ENCODE measurements around the gene ZNF892. TPM values are rescaled to one million over a fixed set of nuclear protein-coding genes. Genes with fewer than 3 reads are reported as not detected.

Gene ZNF892
- total RNA-seq: 1 to 10 TPM; 1.2 to 3.7 (median 3.0) TPM

- WGBS, 2 donors: 2% methylated on average over 59 to 62 of the region's 74 CpGs
- TF ChIP-seq POLR2A (IDR thresholded peaks at IDR 0.05): no peak
- TF ChIP-seq, protein P1, sequence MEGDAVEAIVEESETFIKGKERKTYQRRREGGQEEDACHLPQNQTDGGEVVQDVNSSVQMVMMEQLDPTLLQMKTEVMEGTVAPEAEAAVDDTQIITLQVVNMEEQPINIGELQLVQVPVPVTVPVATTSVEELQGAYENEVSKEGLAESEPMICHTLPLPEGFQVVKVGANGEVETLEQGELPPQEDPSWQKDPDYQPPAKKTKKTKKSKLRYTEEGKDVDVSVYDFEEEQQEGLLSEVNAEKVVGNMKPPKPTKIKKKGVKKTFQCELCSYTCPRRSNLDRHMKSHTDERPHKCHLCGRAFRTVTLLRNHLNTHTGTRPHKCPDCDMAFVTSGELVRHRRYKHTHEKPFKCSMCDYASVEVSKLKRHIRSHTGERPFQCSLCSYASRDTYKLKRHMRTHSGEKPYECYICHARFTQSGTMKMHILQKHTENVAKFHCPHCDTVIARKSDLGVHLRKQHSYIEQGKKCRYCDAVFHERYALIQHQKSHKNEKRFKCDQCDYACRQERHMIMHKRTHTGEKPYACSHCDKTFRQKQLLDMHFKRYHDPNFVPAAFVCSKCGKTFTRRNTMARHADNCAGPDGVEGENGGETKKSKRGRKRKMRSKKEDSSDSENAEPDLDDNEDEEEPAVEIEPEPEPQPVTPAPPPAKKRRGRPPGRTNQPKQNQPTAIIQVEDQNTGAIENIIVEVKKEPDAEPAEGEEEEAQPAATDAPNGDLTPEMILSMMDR (IDR thresholded peaks at IDR 0.05): no peak
- intact Hi-C loops (cut with DNase I; ENCODE audit: low total_unique reads): no loop called here
- DNase-seq (ENCODE audit: low spot score in 2 of 2): peak; percentile 87 to 98
- peak within 1 kb of the TSS; percentile 54 for H3K4me3 ChIP-seq (ENCODE audit: low read depth, poor library complexity, severe bottlenecking)
Measured at GRCh38 chr2:95207111-95207961, at the start of gene ZNF892. ZNF892 (plus strand) TSS chr2:95207521; CDS start chr2:95207816, 295 bp downstream.

DNA sequence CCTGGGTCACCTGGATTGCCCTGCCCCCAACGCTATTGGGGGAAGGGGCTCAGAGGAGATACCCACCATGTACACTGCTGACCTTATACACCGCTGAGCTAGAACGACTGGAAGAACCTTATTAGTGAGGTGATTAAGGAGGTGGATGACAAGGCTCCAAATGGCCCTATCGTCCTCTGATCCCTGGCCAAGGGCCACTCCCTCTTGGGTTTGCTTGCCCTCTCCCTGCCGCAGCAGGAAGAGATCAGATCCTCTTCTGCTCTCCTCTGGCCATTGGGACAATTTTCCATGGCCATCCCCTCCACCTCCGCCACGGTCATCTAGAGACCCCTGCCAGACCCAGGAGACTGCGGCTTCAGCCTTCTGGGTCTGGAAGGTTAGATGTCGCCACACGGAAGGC is 48.9 kb upstream of the ZNF892 start:
- TF ChIP-seq, protein P1 (IDR thresholded peaks at IDR 0.05): no peak
- no peak for TF ChIP-seq POLR2A (IDR thresholded peaks at IDR 0.05)
- peak overlapping the region; percentile 65 for H3K4me3 ChIP-seq (ENCODE audit: low read depth, poor library complexity, severe bottlenecking)

GRCh38 chr2:95158891-95159619 is 48.3 kb upstream of the ZNF892 start:
- DNase-seq (ENCODE audit: low spot score in 2 of 2): peak; percentile 24 to 92
- intact Hi-C loops (cut with DNase I; ENCODE audit: low total_unique reads): no loop called here
- WGBS, 2 donors: 5 to 7% methylated on average over 8 to 32 of the region's 58 CpGs

More for the DNA sequence above, 48.9 kb upstream of the ZNF892 start:
- DNase-seq (ENCODE audit: low spot score in 2 of 2): no peak
- 45 to 61% methylated on average over 9 to 10 of the region's 10 CpGs for WGBS, 2 donors
- intact Hi-C loops (cut with DNase I; ENCODE audit: low total_unique reads): no loop called here

DNA sequence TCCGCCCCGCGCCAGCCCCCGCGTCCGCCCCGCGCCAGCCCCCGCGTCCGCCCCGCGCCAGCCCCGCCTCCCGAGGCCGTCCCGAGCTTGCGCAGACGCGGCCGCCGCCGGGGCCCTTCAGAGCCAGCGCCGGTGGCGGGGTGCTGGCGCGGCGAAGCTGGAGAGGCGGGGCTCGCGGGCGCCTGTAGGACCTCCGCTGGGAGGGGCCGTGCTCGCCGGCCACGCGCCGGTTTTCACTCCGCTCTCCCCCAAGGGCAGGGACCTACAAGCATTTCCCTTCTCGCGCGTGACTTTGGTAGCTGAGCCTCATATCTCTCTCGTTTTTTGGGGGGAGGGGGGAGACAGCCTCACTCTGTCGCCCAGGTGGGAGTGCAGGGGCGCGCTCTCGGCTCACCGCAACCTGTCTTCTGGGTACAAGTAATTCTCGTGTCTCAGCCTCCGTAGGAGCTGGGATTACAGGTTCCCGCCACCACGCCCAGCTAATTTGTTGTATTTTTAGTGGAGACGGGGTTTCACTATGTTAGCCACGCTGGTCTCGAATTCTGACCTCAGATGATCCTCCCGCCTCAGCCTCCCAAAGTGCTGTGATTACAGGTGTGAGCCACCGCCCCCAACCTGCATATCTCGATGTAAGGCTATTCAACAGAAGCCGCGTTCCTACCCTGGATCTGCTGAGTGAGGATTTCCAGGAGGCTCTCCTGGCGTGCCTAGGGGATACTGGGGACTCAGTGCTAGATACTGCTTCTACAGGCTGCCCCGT is 47.5 kb upstream of the ZNF892 start, which contains the start of gene ZNF514:
Gene ZNF514, minus strand, starts transcription at position 159 of the 760 bp plus-strand sequence. CDS start 6,595 bp downstream, outside the sequence.
- peak; percentile 61 to 95 for DNase-seq (ENCODE audit: low spot score in 2 of 2)
- WGBS, 2 donors: 12 to 22% methylated on average over 24 to 44 of the region's 64 CpGs
- intact Hi-C loops (cut with DNase I; ENCODE audit: low total_unique reads): no loop called here

More at GRCh38 chr2:95158891-95159619, 48.3 kb upstream of the ZNF892 start:
- TF ChIP-seq, protein P1 (IDR thresholded peaks at IDR 0.05): no peak
- TF ChIP-seq POLR2A (IDR thresholded peaks at IDR 0.05): no peak
- H3K4me3 ChIP-seq (ENCODE audit: low read depth, poor library complexity, severe bottlenecking): peak overlapping the region; percentile 65

DNA sequence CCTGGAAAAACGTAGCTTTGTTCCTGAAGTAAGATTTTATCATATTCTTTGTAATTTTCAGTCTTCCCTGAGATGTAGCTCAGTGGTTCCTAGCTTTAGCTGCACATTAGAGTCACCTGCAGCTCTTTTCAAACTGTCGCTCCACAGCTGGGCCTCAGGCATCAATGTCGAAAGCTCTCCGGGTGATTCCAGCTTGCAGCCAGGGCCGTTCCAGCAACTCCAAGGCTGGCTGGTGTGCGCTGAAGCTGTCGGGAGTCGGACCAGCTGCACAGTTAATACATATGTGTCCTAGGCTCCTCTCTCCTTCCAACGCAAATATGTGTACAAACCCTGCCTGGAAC is 42.3 kb upstream of the ZNF892 start:
- intact Hi-C loops (cut with DNase I; ENCODE audit: low total_unique reads): no loop called here
- 0 to 1% methylated on average over 9 of the region's 9 CpGs for WGBS, 2 donors
- H3K4me3 ChIP-seq (ENCODE audit: low read depth, poor library complexity, severe bottlenecking): peak overlapping the region; percentile 45
- DNase-seq (ENCODE audit: low spot score in 2 of 2): no peak
- TF ChIP-seq, protein P1 (IDR thresholded peaks at IDR 0.05): no peak
- TF ChIP-seq POLR2A (IDR thresholded peaks at IDR 0.05): no peak

More for the DNA sequence above, 47.5 kb upstream of the ZNF892 start, which contains the start of gene ZNF514:
- H3K4me3 ChIP-seq (ENCODE audit: low read depth, poor library complexity, severe bottlenecking): peak within 1 kb of the TSS; percentile 65
- TF ChIP-seq, protein P1 (IDR thresholded peaks at IDR 0.05): no peak
- TF ChIP-seq POLR2A (IDR thresholded peaks at IDR 0.05): no peak

All from lower leg skin (tissue), 4 donors.